Heart right ventricle (tissue), 16 donors: ENCODE results near the gene PINK1. TPM values are rescaled to one million over a fixed set of nuclear protein-coding genes. Genes with fewer than 3 reads are reported as not detected.
A peak's percentile ranks its signal among the peaks of the same experiment; 100 is the strongest.

ENCODE experiments used
- ATAC-seq, 8 donors: fragments of 200-7000 bp; cut with Tn5 transposase; one replicate each; pipeline ENCODE4 v1.9.1; 2020; ENCODE audit warnings: mild to moderate bottlenecking in 8 of 8, moderate library complexity in 8 of 8, moderate number of reproducible peaks in 1 of 8
- DNase-seq, 2 donors: peaks; one replicate each; pipeline ENCODE4 v3.0.0-alpha.2; 2020
- H3K27ac ChIP-seq, 10 donors: fragments of 200-600 bp; sonication (generic) in 2 of 10; one replicate each; pipeline versions ENCODE4 v1.5.0 to v1.8.0; 2020 to 2022; ENCODE audit warnings: mild to moderate bottlenecking in 3 of 10
- H3K27me3 ChIP-seq, 7 donors: fragments of 200-600 bp; one replicate each; pipeline ENCODE4 v1.8.0; 2021 to 2022; ENCODE audit warnings: mild to moderate bottlenecking in 2 of 7
- H3K36me3 ChIP-seq, 9 donors: fragments of 200-600 bp; sonication (generic) in 1 of 9; one replicate each; pipeline versions ENCODE4 v1.5.0 to v1.8.0; 2020 to 2022; ENCODE audit warnings: mild to moderate bottlenecking in 2 of 9
- H3K4me1 ChIP-seq, 9 donors: fragments of 200-600 bp; sonication (generic) in 1 of 9; one replicate each; pipeline versions ENCODE4 v1.5.0 to v1.8.0; 2020 to 2022; ENCODE audit warnings: mild to moderate bottlenecking in 4 of 9
- H3K4me3 ChIP-seq, 10 donors: fragments of 200-600 bp; sonication (generic) in 2 of 10; one replicate each; pipeline versions ENCODE4 v1.5.0 to v1.8.0; 2020 to 2022; ENCODE audit warnings: mild to moderate bottlenecking in 7 of 10, moderate library complexity in 2 of 10
- H3K9me3 ChIP-seq, 11 donors: fragments of 200-600 bp in 10 of 11; sonication (generic) in 2 of 11; one replicate each; pipeline versions ENCODE4 v1.5.0 to v1.8.0; 2013 to 2022; ENCODE audit warnings: mild to moderate bottlenecking in 2 of 11, control low read depth in 1 of 11, moderate library complexity in 1 of 11
- WGBS, 2 donors: extraction: QIAGEN DNeasy Blood & Tissue Kit; methylation state at CpG; one replicate each; pipeline ENCODE4 v1.1.7; 2013; ENCODE audit warnings: inconsistent platforms in 1 of 2; 5-methylcytosine and 5-hydroxymethylcytosine counted together
- intact Hi-C, 10 donors: fragments of 100-400 bp; cut with DNase I; formaldehyde crosslinking; loops; one replicate each; pipeline versions ENCODE4 v1.11.1 to v1.14.2; 2022
- polyA plus RNA-seq, 2 donors: library from polyadenylated mRNA; stranded (reverse); fragments of 200-250 nt; gene quantifications; one replicate each; pipeline ENCODE4 v1.2.3, GENCODE V29; 2013
- total RNA-seq, 10 donors: library from RNA; stranded (reverse); fragmentation: NEBNext Ultra II Directional in 3 of 10; extraction: Animal tissue kit (Norgen Biotek cat#: 25700) in 3 of 10; gene quantifications; one replicate each; pipeline versions ENCODE4 v1.2.1 to v1.2.4, GENCODE V29; 2021 to 2023
- TF ChIP-seq, protein P1 (sequence below), 9 donors: fragments of 200-600 bp; sonication (generic) in 2 of 9; IDR thresholded peaks; one replicate each; pipeline versions ENCODE4 v1.5.0 to v1.8.0; 2021 to 2022; ENCODE audit warnings: antibody characterized with exemption in 9 of 9, mild to moderate bottlenecking in 5 of 9, moderate library complexity in 1 of 9
- donor health status: Arrhythmogenic right ventricular cardiomyopathy.
- donor health status: ischemic (EF 13 %, LVEDD 7.1; RV severe dilation, severe dysfunction).
- donor health status: healthy with polysubstance abuse.
- donor health status: DM: no; HTN: yes; CAD: no.
- donor health status: DM: no; HTN: no; CAD: no.
- donor health status: ischemic (EF 25% LVEDD 6.9; RV normal size, moderate dysfunction).
- donor health status: ischemic (EF 25% LVEDD 5.7; RV mildly dilated, moderate dysfunction).
- donor health status: healthy.
- donor health status: DM: yes; HTN: yes; CAD: no.
- donor health status: Ischemic cardiomyopathy.
- donor health status: ischemic (EF 35%, LVEDD 5.7; RV mildly dilated, moderate dysfunction).
- donor health status: nonischemic (EF 11% LVEDD 7.7; RV severe dilation, severe dysfunction).
- donor health status: DM: yes; HTN: yes; CAD: no.
- donor health status: PGD.
- donor health status: ischemic (EF 29% LVEDD 5.4; RV normal size, mild dysfunction).
- donor health status: nonischemic (EF 23%, LVEDD 6.1; RV moderate dilation, normal function).

Gene PINK1
- total and polyA plus RNA-seq, 12 donors = 180 to 315 (median 233) TPM

DNA sequence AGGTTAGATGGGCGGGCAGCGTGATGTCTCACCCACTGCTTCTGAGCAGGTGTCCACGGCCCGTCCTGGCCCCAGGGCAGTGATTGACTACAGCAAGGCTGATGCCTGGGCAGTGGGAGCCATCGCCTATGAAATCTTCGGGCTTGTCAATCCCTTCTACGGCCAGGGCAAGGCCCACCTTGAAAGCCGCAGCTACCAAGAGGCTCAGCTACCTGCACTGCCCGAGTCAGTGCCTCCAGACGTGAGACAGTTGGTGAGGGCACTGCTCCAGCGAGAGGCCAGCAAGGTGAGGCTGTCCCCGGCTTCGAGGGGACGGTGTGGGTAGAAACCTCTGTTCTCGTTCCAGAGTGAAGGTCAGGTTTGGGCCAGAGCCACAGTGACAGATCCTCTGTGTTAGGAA is 15.7 kb downstream of the PINK1 start:
- H3K4me3 ChIP-seq = no peak overlapping the region
- intact Hi-C loops = no loop called here
- TF ChIP-seq, protein P1, sequence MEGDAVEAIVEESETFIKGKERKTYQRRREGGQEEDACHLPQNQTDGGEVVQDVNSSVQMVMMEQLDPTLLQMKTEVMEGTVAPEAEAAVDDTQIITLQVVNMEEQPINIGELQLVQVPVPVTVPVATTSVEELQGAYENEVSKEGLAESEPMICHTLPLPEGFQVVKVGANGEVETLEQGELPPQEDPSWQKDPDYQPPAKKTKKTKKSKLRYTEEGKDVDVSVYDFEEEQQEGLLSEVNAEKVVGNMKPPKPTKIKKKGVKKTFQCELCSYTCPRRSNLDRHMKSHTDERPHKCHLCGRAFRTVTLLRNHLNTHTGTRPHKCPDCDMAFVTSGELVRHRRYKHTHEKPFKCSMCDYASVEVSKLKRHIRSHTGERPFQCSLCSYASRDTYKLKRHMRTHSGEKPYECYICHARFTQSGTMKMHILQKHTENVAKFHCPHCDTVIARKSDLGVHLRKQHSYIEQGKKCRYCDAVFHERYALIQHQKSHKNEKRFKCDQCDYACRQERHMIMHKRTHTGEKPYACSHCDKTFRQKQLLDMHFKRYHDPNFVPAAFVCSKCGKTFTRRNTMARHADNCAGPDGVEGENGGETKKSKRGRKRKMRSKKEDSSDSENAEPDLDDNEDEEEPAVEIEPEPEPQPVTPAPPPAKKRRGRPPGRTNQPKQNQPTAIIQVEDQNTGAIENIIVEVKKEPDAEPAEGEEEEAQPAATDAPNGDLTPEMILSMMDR (IDR thresholded peaks at IDR 0.05) = no peak
- 92 to 94% methylated on average over 15 of the region's 15 CpGs for WGBS, 2 donors
- peaks cover 0 to under 1% (median 0%) of the 10 kb centered on the region in 9 donors for H3K4me1 ChIP-seq
- ATAC-seq = peak in 2 of 8 donors; percentile 13 to 16
- no peaks in the 10 kb centered on the region for H3K9me3 ChIP-seq
- DNase-seq = no peak
- H3K36me3 ChIP-seq = peaks cover 0 to 100% (median 77%) of the 10 kb centered on the region in 9 donors
- H3K27me3 ChIP-seq = no peaks in the 10 kb centered on the region
- H3K27ac ChIP-seq = no peak overlapping the region

DNA sequence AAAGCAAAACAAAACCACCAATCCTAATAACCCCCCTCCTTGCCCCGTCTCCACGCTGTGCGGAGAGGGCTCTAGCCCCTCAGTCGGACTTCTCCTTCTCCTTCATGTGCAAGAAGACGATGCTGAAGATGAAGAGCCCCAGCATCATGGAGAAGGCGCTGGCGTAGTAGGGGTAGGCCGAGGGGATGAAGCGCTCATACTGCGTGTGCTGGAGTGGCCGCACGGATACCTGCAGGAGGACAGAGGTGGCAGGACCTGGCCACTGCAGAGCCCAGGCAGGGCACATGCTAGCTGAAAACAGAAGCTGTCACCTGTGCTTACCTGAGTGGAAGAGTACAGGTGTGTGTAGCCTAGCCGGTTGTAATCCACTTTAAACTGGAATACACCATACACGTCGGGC is 19.0 kb downstream of the PINK1 start:
- no peaks in the 10 kb centered on the region for H3K27me3 ChIP-seq
- intact Hi-C loops = no loop called here

GRCh38 chr1:20654104-20654690 is 20.9 kb downstream of the PINK1 start:
- ATAC-seq = peak in 6 of 8 donors; percentile 41 to 71 (median 46)
- TF ChIP-seq, protein P1 (IDR thresholded peaks at IDR 0.05) = peak in 1 of 9 donors; percentile 14
- no peaks in the 10 kb centered on the region for H3K9me3 ChIP-seq
- no peak overlapping the region for H3K4me3 ChIP-seq
- peaks cover 4 to 43% (median 18%) of the 10 kb centered on the region in 9 donors for H3K4me1 ChIP-seq
- peaks cover 0 to 100% (median 71%) of the 10 kb centered on the region in 9 donors for H3K36me3 ChIP-seq
- H3K27ac ChIP-seq = peak overlapping the region in 4 of 10 donors; percentile 38 to 47 (median 43)
- WGBS, 2 donors = 70% methylated on average over 20 of the region's 20 CpGs
- peak; percentile 43 to 44 for DNase-seq
- H3K27me3 ChIP-seq = no peaks in the 10 kb centered on the region
- intact Hi-C loops = no loop called here

More for the DNA sequence above, 19.0 kb downstream of the PINK1 start:
- DNase-seq (no peak), ATAC-seq (no peak)
- Histone ChIP-seq H3K9me3 (no peaks in the 10 kb centered on the region), H3K36me3 (peaks cover 0 to 100% (median 87%) of the 10 kb centered on the region in 9 donors), H3K4me1 (peaks cover 0 to 24% (median 5%) of the 10 kb centered on the region in 9 donors), H3K4me3 (no peak overlapping the region), H3K27ac (no peak overlapping the region)
- TF ChIP-seq, protein P1 (IDR thresholded peaks at IDR 0.05) = no peak
- 96 to 97% methylated on average over 15 of the region's 15 CpGs for WGBS, 2 donors

- Histone ChIP-seq H3K27ac (peak overlapping the region in 3 of 10 donors; percentile 2 to 77 (median 30)), H3K4me1 (peaks cover 8 to 62% (median 36%) of the 10 kb centered on the region in 9 donors), H3K36me3 (peaks cover 0 to 80% (median 49%) of the 10 kb centered on the region in 9 donors), H3K27me3 (no peaks in the 10 kb centered on the region), H3K9me3 (no peaks in the 10 kb centered on the region), H3K4me3 (no peak overlapping the region)
- DNase-seq = no peak
- WGBS, 2 donors = 86% methylated on average over 12 of the region's 12 CpGs
- no peak for ATAC-seq
- intact Hi-C loops = no loop called here
- TF ChIP-seq, protein P1 (IDR thresholded peaks at IDR 0.05) = no peak
Measured at GRCh38 chr1:20657024-20657423, 23.8 kb downstream of the PINK1 start.
